Left renal pelvis (tissue), 4 donors: ENCODE measurements around the gene COL5A1. TPM values are rescaled to one million over a fixed set of nuclear protein-coding genes. Genes with fewer than 3 reads are reported as not detected.
A peak's percentile ranks its signal among the peaks of the same experiment; 100 is the strongest.

Source experiments
- DNase-seq, 4 donors: peaks; one replicate each; pipeline ENCODE4 v3.0.0-alpha.2; 2013; ENCODE audit warnings: low read depth in 4 of 4, low spot score in 3 of 4
- polyA plus RNA-seq, 4 donors: library from polyadenylated mRNA; unstranded; fragments of 120-200 nt; gene quantifications; one replicate each; pipeline ENCODE4 v1.2.1, GENCODE V29; 2013; ENCODE audit not compliant: insufficient read length in 4 of 4

The COL5A1 gene
- polyA plus RNA-seq, 4 donors, result 90.9 to 424 (median 114) TPM

DNA sequence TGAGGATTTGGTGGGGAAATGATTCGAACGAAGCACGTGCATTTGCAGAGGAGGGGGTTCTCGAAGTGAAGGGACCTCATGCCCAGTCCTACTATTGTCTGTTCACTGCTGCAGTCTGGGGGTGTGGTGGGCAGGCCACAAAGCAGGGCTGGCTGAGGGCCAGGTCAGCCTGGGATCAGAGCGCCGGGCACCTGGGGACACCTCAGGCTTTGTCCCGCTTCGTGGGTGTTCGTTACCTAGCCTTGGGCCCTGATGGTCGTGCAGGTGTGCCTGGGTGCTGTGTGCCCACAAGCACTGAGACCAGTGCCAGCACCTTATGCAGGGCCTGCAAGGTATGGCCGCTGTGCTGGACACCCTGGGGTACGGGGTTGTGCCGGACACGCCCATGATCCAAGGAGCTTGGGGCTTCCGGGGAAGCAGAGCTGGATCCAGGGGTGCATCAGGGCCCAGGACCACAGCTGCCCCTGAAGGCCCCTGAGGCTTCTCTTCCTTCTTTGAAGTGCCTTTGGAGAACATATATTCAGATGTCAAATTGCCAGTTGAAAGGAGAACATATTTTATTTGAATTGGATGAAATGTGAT, 80.6 kb downstream of the COL5A1 start:
- no peak for DNase-seq

DNA sequence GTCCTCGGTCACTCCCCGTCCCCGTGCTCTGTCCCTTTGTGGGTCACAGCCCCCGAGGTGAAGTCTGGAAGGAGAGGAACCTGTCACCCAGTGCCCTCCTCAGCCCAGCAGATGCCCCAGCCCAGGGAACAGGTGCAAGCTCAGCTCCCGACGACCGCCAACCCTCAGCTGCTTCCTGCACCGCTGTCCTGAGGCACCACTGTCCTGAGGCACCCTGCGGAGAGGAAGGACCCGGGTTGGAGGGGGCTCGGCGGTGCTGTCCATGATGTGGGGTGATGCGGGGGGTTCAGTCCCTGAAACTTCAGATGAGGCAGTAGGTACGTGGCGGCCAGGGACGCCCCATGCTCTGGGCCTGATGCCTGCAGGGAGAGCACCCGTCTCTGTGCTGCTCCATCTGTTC, 81.4 kb downstream of the COL5A1 start:
- no peak for DNase-seq

DNA sequence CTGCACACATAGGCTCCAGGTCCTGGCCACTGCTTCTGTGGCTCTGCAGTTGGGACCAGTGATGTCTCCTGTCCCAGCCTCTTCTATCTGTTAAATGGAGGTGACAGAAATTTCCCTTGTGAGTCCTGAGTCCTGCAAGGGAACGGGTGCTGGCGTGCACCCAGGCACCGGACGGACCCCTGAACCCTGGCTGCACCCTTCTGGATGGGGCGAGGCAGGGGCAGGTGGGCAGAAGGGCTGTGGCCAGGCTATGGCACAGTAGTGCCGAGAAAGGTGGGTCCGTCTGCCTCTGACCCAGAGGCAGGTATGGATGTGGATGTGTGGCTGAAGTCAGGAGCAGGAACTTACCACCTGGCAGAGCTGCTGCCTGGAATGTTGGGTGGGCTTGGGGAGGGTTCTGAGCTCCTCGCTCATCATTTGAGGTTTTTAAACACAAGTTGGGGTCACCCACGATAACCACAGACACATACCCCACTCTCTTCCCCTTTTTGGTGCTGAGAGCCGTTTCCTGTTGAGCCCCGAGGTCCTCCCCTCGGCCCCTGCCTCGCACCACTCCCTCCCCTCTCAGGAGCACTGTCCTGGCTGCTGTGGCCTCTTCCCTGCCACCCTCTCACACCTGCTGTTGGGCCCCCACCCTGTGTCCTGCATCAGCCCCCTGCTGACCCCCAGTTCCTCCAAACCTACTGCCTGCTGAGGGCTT, 82.0 kb downstream of the COL5A1 start:
- DNase-seq, result no peak

DNA sequence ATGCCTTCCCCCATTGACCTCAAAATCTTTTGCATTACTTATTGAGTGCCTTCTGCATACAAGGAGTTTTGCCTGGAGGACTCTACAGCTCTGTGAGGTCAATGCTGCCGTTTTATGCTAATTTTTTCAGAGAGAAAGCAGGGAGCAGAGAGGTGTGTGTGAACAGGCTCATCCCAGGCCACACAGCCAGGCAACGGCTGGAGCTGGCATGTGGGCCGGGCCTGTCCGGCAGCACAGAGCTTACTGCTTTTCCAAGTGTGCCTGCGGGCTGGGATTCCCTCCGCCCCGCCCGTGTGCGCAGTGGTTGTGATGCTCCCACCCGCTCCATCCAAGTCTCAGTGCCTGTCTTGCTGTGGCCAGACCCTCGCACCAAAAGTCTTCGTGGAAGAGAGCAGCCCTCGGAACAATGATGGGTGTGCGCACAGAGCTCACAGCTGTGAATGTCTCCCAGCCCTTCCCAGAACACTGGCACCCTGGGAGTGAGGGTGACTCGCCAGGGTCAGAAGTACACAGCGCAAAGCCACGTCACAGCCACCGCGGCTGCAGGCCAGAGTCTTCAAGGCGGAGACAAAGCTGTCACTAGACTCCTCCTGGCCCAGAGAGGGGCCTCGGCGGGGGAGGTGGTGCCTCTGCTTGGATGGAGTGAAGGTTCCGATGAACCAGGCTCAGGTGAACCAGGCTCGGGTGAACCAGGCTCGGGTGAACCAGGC, 82.8 kb downstream of the COL5A1 start:
- no peak for DNase-seq

DNA sequence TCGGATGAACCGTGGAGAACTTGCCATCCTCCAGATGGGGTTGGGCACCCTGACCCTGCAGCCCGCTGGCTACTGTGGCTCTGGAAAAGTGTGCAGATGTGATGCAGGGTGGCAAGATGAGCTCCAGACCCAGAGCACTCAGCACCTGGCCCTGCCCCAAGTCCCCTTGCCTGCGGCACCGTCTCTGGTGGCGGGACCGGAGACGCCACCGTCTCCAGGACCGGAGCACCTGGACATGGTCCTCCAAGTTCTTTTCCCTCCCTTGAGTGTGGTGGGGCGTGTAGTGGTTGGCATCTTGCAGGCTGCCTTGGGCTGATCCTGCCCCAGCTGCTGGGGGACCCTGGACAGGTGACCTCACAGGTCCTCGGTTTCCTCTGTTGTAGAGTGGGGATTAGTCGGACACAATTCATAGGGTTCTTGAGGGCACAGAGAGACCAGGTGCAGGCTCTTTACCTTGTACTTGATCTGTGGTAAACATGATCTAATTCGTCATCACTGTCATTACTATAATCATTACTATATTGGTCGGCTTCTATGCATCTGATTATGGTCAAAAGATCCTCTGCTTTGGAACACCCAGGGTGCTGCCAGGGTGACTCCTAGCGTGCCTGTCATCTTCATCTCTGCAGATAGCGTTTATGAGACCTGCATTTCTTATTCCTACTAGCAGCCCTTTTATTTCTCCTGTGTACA, 83.5 kb downstream of the COL5A1 start:
- no peak for DNase-seq

DNA sequence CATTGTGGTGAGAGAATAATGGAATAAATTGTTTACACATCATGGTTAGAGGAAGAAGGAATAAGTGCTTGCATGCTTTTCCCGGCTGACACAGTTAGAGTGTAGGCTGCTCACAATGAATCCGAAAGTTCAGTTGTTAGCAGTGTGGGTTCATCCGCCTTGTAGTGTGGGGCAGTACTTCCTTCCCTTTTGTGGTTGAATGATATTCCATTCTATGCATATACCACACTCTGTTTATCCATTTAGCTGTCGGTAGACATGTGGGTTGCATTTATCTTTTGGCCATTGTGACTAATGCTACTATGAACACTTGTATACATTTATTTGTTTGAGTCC, 84.0 kb downstream of the COL5A1 start:
- DNase-seq, result no peak

DNA sequence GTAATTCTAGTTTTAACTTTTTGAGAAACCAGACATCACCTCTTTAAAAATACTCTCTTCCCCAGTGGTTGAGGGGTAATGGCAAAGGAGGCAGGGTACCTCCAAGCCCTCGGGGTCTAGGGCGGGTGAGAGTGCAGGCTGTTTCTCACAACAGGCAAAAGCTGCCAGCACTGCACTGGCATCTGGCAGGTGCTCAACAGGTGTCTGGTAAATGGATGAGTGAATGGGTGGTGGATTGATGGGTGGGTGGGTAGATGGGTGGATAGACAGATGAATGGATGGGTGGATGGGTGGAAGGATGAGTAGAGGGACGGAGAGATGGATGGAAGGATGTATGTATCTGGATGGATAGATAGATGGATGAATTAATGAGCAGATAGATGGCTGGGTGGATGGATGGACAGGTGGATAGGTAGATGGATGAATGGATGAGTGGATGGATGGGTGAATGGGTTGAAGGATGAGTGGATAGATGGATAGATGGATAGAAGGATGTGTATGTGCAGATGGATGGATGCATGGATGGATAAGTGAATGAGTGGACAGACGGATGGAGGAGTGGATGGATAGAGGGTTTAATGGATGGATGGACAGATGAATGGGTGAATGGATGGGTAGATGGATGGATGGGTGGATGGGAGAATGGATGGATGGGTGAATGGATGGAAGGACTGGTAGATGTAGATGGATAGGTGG, 84.6 kb downstream of the COL5A1 start:
- DNase-seq, result no peak

DNA sequence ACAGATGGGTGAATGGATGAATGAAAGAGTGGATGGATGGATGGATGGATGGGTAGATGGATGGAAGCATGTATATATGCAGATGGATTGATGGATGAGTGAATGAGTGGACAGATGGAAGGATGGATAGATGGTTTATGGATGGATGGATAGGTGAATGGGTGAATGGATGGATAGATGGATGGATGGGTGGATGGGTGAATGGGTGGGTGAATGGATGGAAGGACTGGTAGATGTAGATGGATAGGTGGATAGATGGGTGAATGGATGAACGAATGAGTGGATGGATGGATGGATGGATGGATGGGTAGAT, 85.1 kb downstream of the COL5A1 start:
- no peak for DNase-seq

DNA sequence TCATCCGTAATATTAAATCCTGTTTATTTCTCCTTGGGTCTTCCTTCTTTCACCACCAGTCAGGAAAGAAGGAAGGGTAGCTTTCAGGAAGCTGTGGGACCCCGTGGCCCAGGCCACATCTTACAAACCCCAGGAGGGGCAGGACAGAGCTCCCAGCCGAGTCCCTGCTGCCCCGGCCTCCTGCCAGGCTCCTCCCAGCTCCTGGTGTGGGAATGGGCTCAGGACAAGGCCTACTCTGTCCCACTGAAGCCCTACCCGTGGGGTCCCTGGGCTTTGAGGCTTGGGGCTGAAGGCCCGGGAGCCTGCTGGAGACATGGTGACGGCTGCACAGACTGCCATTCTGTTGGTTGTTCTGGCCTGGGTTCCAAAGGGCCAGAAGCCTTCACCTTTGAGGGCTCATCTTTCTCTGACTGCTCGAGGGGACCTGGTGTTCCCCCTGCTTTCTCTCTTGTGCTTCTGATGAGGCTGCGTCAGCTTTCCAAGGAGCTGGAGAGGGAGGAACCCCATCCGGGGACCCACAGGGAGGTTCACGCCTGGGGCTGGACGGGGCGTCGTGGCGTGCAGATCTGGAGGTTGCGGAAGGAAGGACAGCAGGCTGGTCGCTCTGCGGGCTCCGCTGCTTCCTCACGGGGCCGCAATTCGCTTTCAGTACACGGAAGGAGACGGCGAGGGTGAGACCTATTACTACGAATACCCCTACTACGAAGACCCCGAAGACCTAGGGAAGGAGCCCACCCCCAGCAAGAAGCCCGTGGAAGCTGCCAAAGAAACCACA, 86.6 kb downstream of the COL5A1 start:
- DNase-seq, result no peak

DNA sequence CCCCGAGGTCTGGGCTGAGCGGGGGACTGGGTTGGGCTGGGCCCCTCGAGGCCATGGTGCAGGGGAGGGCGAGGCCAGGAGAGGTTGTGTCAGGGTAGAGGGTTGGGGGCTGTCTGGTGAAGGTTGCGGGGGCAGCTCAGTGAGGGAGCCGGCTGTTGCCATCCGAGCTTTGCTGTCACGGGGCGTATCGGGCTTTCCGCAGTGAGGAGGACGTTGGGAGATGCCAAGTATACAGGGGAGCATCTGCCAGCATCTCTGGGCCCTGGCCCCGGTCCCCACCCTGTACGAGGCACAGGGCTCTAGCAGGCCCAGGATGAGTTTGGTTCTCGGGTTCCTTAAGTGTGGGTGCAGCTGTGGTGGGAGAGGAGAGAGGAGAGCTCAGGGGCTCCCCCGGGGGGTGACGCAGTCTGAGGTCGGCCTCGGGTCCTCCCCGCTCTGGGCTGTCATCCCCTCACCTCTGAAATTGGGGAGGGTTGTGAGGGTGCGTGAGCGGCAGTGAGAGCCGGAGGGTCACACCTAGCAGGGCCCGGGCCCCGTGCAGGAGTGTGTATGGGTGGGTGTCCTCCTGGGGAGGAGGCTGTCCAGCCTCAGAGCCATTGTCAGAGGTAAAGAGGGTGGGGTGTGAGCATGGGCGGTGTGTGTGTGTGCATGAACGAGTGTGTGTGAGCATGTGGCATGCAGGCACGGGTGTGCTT, 87.3 kb downstream of the COL5A1 start:
- DNase-seq, result no peak

DNA sequence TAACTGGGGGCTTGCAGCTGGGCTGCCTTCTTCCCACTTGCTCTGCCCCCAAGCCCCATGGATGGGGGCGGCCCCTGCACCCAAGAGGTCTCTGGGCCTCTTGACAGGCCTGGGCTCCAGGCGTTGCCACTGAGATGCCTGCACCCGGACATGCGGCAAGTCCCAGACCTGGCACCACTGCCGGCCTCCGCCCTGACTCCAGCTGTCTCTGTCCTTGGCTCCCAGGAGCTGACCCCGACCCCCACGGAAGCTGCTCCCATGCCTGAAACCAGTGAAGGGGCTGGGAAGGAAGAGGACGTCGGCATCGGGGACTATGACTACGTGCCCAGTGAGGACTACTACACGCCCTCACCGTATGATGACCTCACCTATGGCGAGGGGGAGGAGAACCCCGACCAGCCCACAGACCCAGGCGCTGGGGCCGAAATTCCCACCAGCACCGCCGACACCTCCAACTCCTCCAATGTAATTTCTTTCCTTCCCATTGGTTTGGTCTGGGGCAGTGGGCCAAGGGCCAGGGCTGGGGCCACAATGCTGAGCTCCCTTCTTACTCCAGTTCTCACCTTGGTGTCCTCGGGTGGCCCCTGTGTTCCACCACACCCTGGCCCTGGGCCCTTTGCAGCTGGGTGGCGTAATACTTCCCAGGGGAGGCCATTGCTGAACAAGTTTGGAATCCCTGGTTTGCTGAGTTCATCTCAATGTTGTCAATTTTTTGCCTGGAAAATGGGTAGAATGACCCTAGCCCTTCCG, 88.6 kb downstream of the COL5A1 start:
- no peak for DNase-seq

DNA sequence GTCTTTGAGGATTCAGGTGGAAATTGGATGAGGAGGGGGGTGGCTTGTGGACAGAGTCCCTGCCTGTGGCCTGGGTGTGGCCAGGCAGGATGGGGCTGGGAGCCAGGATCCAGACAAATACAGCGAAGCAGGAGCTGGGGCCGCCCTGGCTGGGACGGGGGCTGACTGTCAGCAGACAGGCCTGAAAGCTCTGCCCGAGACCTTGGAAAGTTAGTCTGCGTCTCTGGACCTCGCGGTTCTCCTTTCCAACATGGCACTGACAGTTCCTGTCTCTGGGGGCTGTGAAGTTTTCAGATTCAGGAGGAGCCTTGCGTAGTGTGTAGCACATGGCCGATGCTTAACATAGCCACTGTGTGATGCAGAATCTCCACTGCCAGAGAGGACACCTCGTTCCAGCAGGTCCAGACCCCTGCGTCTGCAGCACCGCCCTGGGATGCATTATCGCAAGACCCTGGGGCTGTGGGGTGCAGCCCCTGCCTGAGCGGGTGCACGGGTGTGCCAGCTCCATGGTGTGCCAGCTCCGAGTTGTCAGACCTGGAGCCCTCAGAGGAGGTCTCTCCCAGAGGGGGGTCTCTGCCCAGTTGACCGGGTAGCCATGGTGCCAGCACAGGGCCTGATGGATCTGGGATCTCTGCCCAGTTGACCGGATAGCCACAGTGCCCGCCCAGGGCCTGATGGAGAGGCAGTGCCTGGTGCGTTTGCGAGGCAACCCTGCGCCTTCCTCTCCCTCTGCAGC, 89.3 kb downstream of the COL5A1 start:
- no peak for DNase-seq

DNA sequence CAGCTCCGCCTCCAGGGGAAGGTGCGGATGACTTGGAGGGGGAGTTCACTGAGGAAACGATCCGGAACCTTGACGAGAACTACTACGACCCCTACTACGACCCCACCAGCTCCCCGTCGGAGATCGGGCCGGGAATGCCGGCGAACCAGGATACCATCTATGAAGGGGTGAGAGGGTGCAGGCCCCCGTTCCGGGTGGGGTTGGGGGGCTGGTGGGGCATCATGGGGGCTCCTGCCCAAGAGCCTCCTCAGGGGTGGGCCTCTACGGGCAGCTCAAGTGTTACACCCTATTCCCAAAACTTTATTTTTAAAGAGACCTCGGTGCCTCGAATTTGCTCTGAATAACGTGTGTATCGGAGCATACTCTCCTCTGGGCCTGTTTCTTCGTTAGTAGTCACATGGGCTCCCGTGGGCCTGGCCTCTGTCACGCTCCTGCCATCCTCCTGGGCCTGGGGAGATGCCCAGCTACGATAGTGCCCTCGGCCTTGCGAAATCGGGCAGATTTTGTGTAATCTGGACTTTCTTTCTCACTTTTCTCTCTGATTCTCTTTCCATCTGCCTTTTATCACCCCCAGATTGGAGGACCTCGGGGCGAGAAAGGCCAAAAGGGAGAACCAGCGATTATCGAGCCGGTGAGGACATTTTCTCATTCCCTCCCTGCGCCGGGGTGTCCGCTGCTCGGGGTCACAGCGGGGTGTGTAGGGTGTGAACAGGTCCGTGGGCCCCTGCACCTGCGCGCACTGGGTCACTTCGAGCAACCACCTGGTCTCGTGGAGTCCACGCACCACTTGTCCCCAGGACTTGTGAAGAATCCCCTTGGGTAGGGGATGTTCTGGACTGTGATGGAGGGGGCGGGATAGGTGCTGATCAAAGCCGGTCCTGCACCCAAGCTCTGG, 90.1 kb downstream of the COL5A1 start:
- no peak for DNase-seq

DNA sequence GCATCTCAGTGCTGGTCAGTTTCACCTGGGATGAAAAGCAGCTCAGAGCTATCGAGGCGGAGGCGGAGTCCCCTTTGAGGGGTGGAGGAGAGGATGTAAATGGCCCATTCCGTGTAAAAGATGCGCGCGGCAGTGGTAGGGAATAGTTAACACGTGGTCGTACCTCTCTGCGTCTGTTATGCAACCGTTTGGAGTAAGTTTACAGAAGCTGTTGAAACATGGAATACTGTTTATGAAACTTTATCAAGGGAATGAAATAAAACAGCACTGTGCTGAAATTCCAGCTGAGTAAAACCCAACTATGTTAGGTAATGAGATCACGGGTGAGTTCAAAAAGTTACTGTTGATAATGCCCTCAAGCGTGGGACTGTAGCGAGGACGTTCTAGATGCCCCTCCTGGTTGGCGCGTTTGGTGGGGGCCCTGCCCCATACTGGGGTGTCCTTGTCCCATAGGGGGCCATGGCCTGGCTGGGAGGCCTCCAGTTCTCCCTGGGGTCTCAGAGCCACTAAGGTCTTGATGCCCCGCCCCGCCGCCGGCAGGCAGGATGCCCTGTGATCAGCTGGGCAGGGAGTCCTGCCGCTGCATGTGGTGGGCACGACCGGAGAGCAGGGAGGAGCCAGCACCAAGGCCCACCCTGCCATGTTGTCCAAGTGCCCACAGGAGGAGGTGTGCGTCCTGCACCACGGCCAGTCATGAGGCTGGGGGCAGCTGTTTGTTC, 90.9 kb downstream of the COL5A1 start:
- no peak for DNase-seq

DNA sequence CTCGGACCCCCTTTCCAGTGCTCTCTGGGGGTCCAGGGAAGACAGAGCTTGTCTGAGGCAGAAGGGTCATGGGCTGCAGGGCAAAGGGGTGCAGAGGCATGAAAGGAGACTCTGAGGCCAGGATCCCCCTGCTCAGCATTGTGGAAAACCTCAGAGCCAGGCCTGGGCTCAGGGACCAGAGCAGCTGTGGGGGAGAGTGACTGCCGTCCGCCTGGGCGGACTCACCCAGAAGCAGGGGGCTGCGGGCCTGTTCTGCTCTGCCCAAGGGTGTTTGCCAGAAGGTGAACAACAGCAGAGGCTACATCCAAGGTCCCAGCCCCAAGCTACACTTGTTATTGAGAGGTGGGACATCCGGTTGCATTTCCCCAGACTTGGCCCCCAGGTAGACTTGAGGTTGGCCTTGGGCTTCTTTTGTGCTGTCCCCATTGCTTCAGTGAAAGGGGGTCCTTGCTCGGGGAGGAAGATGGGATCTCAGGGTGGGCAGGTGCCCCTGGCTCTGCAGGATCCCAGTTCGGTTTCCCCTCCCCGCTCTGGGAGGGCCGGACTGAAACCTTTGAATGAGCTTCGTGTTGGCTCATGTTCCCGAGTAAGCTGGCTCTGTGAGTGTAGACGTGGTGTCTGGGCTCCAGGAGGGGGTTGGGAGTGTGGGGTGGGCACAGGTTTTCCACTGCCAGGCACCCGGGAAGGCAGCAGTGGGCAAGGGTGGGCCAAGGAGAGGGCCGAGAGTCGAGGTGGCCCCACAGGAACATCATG, 92.1 kb downstream of the COL5A1 start:
- no peak for DNase-seq

DNA sequence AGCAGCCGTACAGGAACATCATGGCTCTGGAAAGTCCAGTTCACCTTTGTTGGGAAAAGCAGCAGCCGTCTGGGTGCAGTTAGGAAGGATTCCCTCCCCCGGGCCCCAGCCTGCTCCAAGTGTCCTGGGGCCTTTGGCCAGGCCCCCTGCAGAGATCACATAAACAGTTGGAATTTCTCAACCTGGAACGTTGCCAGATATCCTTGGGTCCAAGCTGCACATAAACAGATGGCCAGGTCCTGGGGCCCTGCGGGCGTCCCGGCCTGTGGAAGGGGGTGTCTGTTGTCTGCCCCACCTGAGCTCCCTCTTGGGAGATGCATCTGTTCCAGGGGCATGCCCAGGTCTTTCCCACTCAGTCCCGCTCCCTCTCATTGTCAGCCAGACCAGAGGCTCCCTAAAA, 92.7 kb downstream of the COL5A1 start:
- DNase-seq, result peak in 2 of 4 donors; percentile 16 to 20
